HG03175 (cell line): ENCODE data around the gene GNG12.
"Not testable (repeated sequence)": the region's sequence is repeated elsewhere in the genome, so short reads cannot be mapped to it uniquely, and the experiment has no call there.

Experiments used
- ATAC-seq: cut with Tn5 transposase; IDR thresholded peaks from one replicate; pipeline ENCODE4 v1.9.1; 2021; ENCODE audit warnings: mild to moderate bottlenecking, moderate library complexity; ENCODE audit not compliant: unreplicated experiment

Gene GNG12

DNA sequence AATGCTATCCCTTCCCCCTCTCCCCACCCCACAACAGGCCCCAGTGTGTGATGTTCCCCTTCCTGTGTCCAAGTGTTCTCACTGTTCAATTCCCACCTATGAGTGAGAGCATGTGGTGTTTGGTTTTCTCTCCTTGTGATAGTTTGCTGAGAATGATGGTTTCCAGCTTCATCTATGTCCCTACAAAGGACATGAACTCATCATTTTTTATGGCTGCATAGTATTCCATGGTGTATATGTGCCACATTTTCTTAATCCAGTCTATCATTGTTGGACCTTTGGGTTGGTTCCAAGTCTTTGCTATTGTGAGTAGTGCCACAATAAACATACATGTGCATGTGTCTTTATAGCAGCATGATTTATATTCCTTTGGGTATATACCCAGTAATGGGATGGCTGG is 168.0 kb downstream of the GNG12 start:
- ATAC-seq = not testable (repeated sequence)

DNA sequence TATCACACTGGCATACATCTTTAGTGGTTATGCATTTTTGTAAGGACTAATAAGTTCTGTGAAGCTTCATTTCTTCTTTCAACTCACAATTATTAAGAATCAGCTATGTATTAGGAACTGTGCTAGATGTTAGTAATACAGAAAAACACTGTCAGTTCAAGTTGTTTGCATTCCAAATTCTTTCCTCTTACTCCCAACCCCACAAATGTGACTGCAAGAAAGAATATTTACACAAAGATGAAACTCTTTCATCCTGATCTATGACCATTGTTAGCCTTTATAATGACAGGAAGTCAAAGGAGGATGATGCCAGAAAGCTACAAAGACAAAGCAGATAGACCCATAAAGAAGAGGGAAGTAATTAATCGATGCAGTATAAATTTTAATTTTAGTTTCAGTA is 169.2 kb downstream of the GNG12 start:
- no peak for ATAC-seq

DNA sequence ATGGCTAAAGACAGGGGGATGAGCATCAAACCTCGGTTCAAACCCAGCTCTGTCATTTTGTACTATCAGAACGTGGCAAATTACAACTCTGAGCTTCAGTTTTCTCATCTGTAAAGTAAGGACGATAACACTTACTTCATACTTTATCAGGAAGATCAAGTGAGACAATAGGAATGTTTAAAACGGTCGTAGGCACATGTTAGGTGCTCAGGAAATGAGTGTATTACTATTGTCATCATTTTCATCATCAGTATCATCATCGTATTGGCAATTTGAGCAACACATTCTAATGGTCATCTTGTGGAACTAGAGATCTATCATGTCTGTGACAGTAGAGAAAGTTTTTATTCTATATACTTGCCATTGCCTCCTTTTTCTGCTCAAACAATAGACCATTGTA is 170.4 kb downstream of the GNG12 start:
- ATAC-seq = no peak

DNA sequence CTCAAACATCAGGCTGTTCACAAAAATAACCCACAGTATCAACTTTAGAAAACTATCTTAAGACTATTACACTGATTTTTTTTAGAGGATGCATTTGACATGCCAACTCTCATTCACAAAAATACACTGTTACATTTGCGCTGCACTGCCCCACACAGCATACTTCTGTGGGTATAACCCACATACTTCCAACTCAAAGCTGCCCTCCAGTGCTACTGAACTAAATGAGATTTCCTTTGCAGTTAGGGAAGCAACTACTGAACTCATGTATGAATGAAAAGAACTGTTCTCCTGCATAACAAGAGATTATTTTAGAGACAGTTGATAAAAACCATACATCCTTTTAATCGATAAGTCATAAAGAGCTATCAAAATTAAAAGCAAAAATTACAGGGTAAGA is 174.0 kb downstream of the GNG12 start:
- no peak for ATAC-seq

DNA sequence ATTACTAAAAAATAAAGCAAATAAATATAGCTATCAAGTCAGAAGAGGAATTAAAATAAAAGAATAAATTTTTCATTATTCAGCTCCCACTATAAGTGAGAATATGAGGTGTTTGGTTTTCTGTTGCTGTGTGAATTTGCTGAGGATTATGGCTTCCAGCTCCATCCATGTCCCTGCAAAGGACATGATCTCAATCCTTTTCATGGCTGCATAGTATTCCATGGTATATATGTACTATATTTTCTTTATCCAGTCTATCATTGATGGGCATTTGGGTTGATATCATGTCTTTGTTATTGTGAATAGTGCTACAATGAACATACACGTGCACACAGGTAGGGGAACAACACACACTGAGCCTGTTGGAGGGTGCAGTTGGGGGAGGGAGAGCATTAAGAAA is 176.1 kb downstream of the GNG12 start:
- ATAC-seq = not testable (repeated sequence)

DNA sequence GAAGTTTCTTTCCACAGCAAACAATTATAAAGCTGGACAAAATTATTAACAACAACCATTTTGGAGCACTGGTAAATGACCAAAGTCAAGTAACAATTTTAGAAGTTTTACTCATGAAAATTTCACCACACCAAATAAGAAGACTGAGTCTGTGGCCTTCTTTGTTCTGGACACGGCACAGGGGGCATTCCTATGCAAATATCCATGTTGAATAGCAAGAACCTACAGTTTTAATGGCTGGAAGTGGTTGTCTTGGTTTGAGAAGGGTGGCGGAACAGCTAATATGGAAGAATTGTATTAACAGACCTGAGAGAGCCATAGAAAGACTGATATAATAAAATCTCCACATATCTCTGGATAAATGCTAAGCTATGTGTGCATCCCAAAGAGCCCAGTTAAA is 177.7 kb downstream of the GNG12 start:
- ATAC-seq = no peak

DNA sequence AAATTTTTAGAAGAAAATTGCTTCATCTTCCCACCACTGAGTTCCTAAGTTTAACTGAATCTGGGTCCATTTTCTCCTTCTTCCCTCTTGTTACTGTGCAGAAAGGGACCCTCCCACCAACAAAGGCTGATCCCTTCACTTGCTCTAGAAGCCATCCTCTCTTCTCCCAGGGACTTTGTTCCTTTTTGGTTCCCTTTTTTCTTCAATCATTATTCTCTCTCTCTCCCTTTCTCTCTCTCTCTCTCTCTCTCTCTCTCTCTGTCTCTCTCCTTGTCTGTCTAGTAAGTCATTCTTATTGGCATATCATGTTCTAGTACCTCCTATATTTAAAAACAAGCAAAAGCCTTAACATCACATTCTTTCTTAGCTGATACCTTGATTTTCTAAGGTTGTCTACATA is 180.0 kb downstream of the GNG12 start:
- ATAC-seq = no peak

DNA sequence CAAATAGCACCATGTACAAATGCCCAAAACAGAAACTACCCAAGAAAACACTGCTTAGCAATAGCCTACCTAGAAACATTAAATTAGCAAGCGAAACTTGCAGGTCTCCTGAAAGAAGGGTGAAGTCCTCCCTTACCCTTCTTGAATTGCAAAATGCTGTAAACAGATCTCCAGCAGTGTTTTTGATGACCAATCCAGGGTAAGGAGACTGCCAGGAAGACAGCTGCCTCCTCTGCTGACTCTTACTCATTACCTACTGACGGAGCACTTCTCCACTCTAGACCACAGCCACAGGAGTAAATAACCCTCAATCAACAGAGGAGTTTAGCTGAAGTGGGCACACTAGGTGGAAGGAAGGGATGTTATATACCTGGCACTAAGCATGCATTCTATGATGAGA is 180.5 kb downstream of the GNG12 start:
- no peak for ATAC-seq
